H54 (cell line): Measurements from ENCODE around the gene WFDC10B.
"Not testable (repeated sequence)": the region's sequence is repeated elsewhere in the genome, so short reads cannot be mapped to it uniquely, and the experiment has no call there.

Source experiments
- DNase-seq: peaks from one replicate; pipeline ENCODE4 v3.0.0; 2011; ENCODE audit warnings: low spot score, mixed read lengths; ENCODE audit not compliant: insufficient read length
- FAIRE-seq: peaks from 3 replicates; lab custom pipeline; 2011; peaks lifted over from hg19 to GRCh38; lab: Jason Lieb, UNC
- POLR2A ChIP-seq: IDR thresholded peaks from 2 replicates; pipeline ENCODE4 v1.6.1; 2011; ENCODE audit warnings: low read depth, mild to moderate bottlenecking, low read length

The WFDC10B gene

DNA sequence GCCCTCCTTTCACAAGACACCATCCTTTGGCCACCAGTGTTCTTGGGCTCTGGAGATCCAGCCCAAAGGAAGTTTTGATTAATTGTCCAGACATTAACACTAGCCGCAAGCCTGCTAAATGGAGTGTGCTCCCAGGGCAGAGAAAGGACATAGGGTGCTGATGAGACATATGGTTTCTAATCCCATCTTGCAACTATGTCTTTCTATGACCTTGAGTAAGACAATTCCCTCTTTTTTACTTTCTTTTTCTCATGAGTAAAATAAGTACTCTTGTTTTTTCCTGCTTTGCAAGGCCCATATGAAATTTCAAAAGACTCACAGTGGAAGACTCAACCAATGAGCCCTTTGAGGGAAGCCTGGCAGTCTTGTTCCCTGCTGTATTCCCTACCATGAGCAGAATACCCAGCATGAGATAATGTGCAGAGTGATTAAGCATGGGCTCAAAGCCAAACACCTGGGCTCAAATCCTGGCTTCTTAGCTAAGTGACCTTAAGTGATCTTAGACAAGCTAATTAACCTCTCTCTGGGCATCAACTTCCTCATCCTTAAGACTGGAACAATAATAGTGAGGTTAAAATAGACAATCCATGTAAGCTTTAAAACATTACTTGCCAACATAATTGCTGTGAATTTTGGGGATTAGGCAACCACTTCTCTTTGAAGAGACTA is at the start of gene WFDC10B:
TSS of gene WFDC10B (minus strand) at position 51 of the 669 bp plus-strand sequence. CDS start 19,027 bp downstream, outside the sequence.
- no peak for DNase-seq
- no peak for FAIRE-seq
- TF ChIP-seq POLR2A: no peak

DNA sequence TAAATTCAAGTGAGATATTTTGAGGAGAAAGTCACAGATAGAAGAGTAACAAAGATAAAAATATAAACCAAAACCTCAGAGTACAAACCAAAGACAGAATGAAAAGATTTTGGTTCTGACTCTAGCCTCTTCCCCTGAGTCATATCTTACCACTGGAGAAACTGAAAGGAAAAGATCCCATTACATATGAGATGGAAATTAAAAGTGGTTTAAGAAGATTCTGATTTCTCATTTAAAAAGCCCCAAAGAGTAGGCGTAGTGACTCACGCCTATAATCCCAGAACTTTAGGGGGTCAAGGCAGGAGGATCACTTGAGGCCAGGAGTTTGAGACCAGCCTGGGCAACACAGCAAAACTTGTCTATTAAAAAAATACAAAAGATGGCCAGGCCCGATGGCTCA is 47.9 kb upstream of the WFDC10B start:
- DNase-seq (no peak), FAIRE-seq (no peak)
- TF ChIP-seq POLR2A: no peak

DNA sequence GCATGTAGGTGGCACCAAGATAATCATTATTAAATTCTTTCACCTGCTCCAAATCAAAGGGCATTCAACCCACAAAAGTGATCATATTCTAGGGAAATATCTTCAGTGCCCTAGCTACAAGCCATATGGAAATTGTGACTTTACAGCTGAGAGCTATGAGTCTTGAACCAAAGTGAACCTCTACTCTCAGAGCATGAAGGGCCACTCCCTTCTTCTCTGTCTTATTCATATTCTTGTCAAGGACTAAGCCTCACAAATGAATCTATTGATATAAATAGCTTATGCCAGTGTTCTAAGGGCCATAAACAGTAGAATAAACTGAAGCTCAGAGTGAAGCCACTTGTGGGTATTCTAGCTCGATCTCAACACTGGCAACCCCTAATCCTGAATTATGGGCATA is 46.9 kb upstream of the WFDC10B start:
- no peak for TF ChIP-seq POLR2A
- DNase-seq: no peak
- FAIRE-seq: no peak

DNA sequence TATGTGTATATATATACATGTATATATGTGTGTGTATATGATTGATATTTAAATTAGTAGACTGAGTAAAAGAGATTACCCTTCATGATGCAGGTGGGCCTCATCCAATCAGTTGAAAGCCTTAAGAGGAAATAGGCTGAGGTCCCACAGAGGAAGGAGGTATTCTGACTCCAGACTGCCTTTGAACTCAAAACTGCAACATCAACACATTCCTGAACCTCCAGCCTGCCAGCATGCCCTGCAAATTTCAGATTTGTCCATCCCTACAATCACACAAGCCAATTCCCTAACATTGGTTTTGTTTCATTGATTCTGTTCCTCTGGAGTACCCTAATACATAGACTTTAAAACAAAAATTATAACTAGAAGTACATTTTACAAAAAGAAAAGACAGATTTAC is 40.2 kb upstream of the WFDC10B start:
- no peak for FAIRE-seq
- TF ChIP-seq POLR2A: no peak

DNA sequence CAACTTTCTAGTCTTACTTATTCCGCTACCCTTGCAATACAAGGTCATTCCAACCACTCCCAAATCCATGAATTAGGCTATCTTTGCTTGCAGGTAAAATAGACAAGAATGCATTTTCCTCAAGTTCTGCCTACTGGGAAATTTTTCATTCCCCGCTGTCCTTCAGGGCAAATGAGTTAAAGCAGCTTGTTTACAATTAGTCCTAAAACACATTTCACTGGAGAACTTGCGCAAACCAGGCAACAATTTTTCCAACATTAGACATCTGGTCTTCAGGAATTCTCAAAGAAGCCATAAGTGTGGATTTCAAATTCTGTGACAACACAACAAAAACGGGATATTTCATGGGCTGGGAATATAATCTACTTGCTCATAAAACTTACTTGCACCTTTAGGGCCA is 37.8 kb upstream of the WFDC10B start:
- TF ChIP-seq POLR2A: no peak
- FAIRE-seq (no peak), DNase-seq (no peak)

More for the DNA sequence above, 40.2 kb upstream of the WFDC10B start:
- no peak for DNase-seq

DNA sequence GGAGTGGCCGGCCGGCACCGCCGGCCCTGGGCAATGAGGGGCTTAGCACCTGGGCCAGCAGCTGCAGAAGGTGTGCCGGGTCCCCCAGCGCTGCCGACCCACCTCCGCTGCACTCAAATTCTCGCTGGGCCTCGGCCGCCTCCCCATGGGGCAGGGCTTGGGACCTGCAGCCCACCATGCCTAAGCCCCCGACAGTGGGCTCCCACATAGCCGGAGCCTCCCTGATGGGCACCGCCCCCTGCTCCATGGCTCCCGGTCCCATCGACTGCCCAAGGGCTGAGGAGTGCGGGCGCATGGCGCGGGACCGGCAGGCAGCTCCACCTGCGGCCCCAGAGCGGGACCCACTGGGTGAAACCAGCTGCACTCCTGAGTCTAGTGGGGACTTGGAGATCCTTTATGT is 31.2 kb upstream of the WFDC10B start:
- FAIRE-seq (no peak), DNase-seq (no peak)
- TF ChIP-seq POLR2A: no peak

DNA sequence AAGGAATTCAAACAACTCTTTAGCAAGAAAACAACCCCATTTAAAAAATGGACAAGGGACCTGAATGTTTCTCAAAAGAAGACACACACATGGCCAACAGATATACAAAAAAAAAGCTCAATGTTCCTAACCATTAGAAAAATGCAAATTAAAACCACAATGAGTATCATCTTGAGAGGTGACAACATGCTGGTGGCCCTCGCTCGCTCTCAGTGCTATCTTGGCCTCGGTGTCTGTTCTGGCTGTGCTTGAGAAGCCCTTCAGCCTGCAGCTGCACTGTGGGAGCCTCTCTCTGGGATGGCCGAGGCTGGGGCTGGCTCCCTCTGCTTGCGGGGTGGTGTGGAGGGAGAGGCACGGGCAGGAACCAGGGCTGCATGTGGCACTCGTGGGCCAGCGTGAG is 30.7 kb upstream of the WFDC10B start:
- TF ChIP-seq POLR2A: no peak
- DNase-seq: no peak
- no peak for FAIRE-seq

DNA sequence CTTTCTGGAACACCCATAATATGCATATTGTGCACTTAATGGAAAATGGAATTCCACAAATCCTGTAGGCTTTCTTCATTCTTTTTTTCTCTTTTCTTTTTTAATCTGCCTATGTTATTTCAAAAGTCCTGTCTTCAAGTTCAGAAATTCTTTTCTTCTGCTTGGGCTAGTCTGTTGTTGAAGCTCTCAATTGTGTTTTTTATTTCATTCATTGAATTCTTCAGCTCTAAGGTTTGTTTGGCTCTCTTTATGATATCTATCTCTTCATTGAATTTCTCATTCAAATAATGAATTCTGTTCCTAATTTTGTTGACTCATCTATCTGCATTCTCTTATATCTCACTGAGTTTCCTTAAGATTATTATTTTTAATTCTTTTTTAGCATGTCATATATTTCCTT is 27.4 kb upstream of the WFDC10B start:
- no peak for TF ChIP-seq POLR2A

DNA sequence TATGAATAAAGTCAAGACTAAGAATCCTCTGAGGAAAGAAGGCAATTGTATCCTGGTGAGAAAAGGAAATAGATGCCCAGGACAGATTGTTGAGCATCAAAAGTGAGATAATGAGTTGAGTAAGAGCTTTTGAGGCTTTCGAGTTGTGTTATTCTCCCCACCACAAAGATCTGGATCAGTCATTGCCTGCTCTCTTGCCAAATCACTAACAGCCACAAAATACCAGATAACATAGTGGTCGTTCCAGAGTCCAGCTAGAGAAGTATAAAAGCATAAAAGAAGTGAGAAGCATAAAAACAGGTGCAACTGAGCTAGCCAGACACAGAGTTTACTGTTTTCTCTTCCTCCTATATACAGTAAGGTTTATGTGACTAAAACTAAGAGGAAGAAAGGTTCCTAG is 22.2 kb upstream of the WFDC10B start:
- no peak for TF ChIP-seq POLR2A
- FAIRE-seq (no peak), DNase-seq (no peak)

More for the DNA sequence above, 27.4 kb upstream of the WFDC10B start:
- DNase-seq: no peak
- no peak for FAIRE-seq

DNA sequence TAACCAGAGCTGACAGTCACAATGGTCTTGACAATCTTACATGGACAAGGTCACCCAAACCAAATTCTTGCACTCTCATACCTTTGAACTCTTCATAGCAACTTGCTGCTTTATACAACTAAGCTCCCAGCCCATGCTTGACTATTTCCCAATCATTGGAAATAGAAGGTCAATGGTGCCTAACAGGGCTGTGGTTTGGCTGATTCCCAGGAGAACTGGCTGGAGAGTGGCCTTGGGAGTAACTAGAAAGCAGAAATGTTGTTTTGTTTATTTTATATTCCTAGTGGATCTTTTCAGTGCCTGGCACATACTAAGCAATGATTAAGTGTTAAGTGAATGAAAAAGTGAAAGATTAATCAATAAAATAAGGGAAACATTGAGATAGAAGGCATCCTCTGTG is 20.3 kb upstream of the WFDC10B start:
- DNase-seq: no peak
- FAIRE-seq: no peak
- no peak for TF ChIP-seq POLR2A

DNA sequence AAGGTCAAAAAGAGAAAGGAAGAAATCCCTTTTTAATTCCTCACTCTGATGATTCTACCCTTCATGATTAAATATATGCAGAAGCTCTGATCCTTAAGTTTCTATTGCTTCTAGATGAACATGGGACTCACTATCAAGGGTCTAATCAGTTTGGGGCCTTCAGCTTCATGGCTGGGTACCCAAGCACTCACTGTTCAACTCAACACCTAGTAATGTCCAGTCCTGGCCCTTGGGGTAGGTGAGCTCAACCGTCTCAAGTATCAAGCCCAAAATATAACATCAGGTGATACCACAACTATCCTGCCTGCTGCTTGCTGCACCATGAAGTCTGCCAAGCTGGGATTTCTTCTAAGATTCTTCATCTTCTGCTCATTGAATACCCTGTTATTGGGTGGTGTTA is 17.2 kb upstream of the WFDC10B start, which contains the start of gene SPINT4:
TSS of gene SPINT4 (plus strand) at position 301 of the 400 bp plus-strand sequence. CDS start at position 322, 21 bp downstream.
- no peak for TF ChIP-seq POLR2A
- FAIRE-seq: no peak
- DNase-seq: no peak

DNA sequence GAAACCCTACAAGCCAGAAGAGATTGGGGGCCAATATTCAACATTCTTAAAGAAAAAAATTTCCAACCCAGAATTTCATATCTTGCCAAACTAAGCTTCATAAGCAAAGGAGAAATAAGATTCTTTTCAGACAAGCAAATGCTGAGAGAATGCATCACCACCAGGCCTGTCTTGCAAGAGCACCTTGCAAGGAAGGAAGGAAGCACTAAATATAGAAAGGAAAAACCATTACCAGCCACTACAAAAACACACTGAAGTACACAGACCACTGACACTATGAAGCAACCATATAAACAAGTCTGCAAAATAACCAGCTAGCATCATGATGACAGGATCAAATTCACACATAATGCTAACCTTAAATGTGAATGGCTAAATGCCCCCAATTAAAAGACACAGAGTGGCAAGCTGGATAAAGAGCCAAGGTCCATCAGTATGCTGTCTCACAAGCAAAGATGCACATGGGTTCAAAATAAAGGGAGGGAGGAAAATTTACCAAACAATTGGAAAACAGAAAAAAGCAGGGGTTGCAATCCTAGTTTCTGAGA is 11.4 kb upstream of the WFDC10B start:
- DNase-seq, FAIRE-seq: not testable (repeated sequence)

DNA sequence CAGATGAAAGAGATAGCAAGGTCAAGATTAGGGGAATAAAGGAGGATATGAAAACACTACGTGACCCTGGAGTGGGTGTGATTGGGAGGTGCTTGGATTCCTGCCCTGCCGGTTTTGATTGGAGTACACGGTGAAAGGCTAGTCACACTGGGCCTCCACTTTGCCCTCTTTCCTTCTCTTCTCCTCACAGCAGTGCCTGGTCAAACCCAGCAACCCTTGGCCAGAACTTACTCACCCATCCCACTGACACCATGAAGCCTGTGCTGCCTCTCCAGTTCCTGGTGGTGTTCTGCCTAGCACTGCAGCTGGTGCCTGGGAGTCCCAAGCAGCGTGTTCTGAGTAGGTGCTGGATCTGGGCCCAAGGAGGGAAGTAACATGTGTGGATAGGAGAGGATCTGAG is 2.9 kb downstream of the WFDC10B start, which contains the start of gene WFDC13:
TSS of gene WFDC13 (plus strand) at position 166 of the 400 bp plus-strand sequence. CDS start at position 252, 86 bp downstream.
- no peak for TF ChIP-seq POLR2A
- DNase-seq (no peak), FAIRE-seq (no peak)

DNA sequence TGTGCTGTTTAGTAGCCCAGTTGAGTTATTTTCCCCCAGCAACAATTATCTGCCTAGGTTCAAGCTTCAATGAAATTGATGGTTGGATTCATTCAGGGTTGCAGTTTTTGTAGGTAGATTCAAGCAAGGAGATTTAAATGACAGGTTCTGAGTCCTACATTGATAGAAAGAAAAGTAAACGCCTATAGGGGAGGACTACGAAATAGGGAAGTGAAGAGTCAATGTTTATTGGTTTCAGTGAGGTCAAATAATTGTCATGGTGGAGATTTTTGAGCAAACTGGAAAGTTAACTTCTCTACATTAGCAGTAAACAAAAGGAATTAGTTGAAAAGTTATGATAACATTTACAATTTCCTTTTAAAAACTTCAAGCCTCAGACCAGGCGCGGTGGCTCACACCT is 3.7 kb downstream of the WFDC10B start:
- FAIRE-seq (no peak), DNase-seq (no peak)
- TF ChIP-seq POLR2A: no peak

DNA sequence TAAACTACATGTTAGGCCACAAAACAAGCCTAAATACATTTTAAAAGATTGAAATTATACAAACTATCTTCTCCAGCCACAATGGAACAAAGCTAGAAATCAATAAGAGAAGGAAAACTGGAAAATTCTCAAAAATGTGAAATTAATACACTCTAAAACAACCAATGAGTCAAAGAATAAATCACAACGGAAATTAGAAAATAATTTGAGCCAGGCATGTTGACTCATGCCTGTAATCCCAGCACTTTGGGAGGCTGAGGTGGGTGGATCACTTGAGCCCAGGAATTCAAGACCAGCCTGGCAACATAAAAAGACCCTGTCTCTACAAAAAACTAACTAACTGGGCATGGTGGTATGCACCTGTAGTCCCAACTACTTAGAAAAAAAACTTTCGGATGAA is 9.3 kb downstream of the WFDC10B start:
- DNase-seq (no peak), FAIRE-seq (no peak)
- no peak for TF ChIP-seq POLR2A

DNA sequence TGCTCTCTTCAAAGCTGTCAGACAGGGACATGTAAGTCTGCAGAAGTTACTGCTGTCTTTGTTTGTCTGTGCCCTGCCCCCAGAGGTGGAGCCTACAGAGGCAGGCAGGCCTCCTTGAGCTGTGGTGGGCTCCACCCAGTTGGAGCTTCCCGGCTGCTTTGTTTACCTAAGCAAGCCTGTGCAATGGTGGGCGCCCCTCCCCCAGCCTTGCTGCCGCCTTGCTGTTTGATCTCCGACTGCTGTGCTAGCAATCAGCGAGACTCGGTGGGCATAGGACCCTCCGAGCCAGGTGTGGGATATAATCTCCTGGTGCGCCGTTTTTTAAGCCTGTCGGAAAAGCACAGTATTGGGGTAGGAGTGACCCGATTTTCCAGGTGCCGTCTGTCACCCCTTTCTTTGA is 11.5 kb downstream of the WFDC10B start:
- not testable (repeated sequence) for FAIRE-seq, DNase-seq
